DMS79 (cell line): Measurements from ENCODE around the gene REEP2.
"Not testable (repeated sequence)": the region's sequence is repeated elsewhere in the genome, so short reads cannot be mapped to it uniquely, and the experiment has no call there.

Source experiments
- DNase-seq: peaks from one replicate; lab custom pipeline; 2025; lab: John Stamatoyannopoulos, UW

REEP2 gene

DNA sequence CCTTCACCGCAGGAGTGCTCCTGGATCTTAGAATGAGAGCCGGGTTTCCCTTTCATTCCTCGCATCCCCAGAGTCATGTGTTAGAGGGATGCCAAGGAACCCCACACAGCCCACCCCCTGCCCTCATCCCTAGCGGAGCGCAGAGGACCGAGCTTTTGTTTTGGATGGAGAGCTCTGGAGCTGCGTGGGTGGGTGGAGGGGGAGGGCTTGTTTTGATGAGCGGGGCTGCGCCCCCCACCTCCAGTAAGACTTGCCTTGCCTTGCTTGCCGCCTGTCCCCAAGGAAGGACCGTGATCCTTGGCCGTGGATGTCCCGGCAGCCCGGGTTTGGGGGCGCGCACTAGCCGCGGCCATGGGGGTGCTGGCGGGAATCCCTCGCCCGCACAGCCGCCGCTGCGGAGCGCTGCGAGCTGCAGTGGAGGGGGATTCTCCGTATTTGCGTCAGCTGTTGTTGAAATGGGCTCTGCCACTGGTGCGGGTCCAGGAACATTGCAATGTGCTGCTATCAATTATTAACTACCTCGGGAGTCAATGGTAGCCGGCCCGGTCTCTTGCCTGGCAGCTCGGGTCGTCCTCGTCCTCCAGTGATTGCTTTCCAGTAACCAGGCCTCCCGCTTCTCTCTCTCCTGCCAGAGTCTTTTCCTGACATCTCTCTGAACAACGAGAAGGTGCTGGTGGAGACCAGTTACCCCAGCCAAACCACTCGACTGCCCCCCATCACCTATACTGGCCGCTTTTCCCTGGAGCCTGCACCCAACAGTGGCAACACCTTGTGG, 27.5 kb downstream of the REEP2 start:
- no peak for DNase-seq

DNA sequence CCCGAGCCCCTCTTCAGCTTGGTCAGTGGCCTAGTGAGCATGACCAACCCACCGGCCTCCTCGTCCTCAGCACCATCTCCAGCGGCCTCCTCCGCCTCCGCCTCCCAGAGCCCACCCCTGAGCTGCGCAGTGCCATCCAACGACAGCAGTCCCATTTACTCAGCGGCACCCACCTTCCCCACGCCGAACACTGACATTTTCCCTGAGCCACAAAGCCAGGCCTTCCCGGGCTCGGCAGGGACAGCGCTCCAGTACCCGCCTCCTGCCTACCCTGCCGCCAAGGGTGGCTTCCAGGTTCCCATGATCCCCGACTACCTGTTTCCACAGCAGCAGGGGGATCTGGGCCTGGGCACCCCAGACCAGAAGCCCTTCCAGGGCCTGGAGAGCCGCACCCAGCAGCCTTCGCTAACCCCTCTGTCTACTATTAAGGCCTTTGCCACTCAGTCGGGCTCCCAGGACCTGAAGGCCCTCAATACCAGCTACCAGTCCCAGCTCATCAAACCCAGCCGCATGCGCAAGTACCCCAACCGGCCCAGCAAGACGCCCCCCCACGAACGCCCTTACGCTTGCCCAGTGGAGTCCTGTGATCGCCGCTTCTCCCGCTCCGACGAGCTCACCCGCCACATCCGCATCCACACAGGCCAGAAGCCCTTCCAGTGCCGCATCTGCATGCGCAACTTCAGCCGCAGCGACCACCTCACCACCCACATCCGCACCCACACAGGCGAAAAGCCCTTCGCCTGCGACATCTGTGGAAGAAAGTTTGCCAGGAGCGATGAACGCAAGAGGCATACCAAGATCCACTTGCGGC, 28.2 kb downstream of the REEP2 start:
- no peak for DNase-seq

DNA sequence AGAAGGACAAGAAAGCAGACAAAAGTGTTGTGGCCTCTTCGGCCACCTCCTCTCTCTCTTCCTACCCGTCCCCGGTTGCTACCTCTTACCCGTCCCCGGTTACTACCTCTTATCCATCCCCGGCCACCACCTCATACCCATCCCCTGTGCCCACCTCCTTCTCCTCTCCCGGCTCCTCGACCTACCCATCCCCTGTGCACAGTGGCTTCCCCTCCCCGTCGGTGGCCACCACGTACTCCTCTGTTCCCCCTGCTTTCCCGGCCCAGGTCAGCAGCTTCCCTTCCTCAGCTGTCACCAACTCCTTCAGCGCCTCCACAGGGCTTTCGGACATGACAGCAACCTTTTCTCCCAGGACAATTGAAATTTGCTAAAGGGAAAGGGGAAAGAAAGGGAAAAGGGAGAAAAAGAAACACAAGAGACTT, 28.9 kb downstream of the REEP2 start:
- no peak for DNase-seq

DNA sequence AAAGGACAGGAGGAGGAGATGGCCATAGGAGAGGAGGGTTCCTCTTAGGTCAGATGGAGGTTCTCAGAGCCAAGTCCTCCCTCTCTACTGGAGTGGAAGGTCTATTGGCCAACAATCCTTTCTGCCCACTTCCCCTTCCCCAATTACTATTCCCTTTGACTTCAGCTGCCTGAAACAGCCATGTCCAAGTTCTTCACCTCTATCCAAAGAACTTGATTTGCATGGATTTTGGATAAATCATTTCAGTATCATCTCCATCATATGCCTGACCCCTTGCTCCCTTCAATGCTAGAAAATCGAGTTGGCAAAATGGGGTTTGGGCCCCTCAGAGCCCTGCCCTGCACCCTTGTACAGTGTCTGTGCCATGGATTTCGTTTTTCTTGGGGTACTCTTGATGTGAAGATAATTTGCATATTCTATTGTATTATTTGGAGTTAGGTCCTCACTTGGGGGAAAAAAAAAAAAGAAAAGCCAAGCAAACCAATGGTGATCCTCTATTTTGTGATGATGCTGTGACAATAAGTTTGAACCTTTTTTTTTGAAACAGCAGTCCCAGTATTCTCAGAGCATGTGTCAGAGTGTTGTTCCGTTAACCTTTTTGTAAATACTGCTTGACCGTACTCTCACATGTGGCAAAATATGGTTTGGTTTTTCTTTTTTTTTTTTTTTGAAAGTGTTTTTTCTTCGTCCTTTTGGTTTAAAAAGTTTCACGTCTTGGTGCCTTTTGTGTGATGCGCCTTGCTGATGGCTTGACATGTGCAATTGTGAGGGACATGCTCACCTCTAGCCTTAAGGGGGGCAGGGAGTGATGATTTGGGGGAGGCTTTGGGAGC, 29.5 kb downstream of the REEP2 start:
- no peak for DNase-seq

DNA sequence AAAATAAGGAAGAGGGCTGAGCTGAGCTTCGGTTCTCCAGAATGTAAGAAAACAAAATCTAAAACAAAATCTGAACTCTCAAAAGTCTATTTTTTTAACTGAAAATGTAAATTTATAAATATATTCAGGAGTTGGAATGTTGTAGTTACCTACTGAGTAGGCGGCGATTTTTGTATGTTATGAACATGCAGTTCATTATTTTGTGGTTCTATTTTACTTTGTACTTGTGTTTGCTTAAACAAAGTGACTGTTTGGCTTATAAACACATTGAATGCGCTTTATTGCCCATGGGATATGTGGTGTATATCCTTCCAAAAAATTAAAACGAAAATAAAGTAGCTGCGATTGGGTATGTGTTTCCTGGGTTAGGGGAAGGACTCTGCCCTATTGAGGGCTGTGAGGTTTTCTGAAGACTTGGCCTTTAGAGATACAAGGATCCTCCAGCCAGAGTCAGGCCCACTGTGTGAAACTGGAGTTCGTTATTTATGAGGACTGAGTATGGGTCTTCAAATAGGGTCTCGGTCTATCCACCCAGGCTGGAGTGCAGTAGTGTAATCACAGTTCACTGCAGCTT, 30.2 kb downstream of the REEP2 start:
- no peak for DNase-seq

DNA sequence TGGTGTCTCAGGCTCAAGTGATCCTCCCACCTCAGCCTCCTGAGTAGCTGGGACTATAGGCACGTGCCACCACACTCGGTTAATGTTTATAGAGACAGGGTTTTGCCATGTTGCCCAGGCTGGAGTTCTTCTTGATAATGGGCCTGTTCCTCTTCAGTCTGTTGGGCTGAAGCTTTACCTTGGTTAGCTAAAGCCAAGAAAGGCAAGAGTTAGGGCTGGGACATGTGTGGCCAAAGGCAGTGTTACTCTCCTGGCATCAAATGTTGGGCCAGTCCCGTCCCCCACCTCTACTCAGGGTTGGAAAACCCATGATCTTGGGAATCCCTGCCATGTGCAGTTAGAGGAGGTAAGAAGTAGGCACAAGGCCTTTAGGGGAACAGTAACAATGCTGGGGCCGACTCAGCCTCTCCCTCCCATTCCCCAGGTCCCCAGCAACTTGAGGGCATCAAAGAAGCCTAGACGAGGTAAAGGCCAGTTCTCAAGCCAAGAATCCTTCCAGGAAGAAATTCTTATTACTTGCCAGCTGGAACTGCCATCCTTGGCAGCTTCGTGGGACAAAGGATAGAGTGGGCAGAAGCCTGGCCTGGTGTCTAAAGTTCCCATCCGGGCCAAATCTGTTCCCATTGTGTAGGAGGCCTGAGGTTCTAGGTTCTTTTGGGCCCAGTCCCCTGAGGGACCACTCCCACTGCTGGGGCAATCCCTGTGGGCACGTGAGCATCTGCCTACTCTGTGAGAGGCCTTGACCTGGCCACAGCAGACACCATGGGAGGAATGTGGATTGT, 30.9 kb downstream of the REEP2 start:
- DNase-seq = no peak

DNA sequence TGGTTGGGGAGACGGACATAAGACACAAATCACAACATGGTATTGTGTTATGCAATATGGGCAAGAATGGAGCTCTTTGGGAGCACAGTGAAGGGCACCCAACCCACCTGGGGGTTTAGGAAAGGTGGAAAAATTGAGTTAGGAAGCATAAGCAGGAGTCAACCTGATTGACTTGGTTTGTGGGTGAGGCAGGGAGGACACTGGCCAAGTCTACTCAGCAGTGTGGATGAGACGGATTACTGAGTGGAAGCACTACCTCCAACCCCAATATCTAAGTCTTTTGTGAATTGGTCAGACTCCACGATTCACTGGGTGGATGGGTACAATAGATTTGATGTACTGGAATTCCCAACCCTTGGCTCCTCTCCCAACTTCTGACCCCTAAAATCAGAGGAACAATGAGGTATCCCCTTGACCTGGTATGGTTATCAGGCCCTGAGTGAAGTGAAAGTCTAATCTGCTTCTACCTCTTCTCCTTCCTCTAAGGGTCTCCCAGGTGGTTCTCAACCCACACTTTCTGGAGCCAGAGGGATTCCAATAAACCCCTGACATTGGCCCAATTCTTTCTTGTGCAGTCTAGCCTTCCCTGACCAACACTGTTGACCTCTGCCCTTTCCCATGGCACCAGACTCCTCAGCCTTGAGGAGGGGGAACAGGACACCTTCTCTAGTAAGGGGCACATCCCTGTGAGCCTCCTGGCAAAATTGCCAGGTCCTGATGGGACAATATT, 31.6 kb downstream of the REEP2 start:
- DNase-seq = no peak

DNA sequence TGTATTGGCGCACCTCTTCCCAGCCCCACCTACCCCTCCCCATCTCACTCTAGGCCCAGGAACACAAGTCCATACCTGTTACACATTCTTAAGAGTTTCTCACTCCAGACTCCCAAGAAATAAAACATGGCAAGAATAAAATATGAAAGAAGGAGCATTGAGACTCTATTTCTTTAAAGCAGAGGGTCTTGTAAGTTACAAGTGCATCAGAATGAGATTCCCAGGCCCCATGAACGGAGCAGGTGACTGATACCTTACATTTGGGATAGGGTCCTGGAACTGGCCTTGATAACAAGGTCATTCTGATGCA, 32.1 kb downstream of the REEP2 start:
- DNase-seq = no peak

DNA sequence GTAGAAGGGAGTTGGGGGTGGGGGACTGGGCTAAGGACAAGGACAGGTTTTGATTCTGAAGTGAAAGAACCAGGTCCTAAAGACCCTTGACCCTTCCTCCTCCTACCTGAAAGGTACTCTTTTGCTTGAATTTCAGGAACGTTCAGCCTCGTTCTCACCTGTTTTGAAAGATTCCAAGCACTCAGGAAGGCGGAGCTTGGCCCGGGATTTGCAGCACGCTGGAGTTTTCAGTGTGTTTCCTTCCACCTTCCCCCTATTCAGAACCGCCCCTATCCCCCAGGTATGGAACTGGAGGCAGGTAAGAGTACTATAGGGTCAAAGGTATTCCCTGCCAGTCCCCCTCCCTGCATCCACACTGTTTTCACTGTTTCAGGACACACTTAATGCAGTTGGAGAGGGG, 33.5 kb downstream of the REEP2 start:
- no peak for DNase-seq

DNA sequence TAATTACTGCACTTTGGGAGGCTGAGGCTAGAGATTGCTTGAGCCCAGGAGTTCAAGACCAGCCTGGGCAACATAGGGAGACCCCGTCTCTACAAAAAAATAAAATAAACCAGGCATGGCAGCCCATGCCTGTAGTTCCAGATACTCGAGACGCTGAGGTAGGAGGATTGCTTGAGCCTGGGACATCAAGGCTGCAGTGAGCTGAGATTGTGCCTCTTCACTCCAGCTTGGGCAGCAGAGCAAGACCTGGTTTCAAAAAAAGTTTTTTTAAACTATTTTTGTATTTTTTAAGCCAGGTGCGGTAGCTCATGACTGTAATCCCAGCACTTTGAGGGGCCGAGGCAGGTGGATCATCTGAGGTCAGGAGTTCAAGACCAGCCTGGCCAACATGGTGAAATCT, 34.3 kb downstream of the REEP2 start:
- not testable (repeated sequence) for DNase-seq

DNA sequence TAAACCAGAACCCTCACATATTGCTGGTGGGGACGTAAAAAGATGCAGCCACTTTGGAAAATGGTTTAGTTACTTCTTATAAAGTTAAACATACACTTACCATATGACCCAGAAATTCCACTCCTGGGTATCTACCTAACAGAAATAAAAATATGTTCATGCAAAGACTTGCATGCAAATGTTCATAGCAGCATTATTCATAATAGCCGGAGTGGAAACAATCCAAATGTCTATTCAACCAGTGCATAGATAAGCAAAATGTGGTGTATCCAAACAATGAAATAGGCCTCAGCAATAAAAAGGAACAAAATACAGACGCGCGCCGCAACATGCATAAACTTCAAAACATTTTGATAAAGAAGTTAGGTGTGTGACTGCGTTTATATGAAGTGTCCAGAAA, 38.1 kb downstream of the REEP2 start:
- DNase-seq = no peak

DNA sequence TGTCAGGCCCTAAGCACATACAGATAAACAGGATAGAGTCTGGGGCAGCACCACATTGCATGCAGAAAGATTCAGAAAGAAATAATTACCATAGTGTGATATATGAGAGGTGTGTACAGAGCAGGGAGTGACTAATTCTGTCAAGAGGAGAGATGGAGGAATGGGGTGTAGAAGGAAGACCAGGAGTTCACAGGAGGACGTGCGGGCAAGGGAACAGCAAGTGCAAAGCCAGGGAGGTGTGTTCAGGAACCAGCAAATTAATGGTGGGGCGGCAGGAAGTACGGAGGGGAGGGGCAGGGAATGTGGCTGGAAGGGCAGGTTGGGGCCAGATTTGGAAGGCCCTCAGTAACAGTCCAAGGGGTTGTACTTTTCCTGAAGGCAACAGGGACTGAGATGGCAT, 43.8 kb downstream of the REEP2 start:
- no peak for DNase-seq

DNA sequence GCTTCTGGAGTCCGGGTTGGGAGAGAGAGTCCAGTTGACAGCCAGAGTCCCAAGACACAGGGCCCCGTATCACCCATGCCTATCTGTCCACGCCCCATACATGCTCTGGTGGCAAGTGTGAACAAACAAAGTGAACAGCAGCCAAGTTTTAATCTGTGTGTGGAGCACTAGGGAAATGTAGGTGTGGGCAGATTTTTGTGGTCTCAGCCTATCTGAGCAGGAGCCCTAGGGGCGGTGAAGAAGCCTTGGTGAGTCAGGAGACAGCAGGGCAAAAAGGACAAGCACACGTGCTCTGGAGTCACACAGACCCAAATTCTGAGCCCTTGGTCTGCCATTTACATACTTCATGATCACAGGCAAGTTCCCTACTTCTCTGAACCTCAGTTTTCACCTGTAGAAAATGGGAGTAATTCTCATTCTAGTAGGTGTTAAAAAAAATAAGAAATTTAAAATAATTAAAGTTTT, 49.7 kb downstream of the REEP2 start:
- no peak for DNase-seq

DNA sequence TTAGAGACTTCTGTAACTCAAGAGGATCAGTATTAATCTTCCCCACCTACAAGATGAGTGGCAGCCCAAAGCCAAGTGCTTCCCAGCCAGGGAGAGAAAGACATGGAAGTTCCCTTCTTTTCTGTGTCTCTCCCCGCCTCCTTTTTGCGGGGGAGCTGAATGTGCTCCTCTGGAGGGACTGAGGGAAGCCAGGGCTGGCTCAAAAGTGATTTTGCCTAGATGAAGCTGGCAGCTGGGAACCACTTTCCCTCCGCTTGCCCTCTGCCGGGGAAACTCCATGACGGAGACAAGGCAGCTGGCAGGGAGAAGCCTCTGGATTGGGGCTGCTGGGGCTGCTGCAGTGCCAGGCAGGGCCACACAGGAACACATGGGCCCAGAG, 50.8 kb downstream of the REEP2 start:
- DNase-seq = no peak

DNA sequence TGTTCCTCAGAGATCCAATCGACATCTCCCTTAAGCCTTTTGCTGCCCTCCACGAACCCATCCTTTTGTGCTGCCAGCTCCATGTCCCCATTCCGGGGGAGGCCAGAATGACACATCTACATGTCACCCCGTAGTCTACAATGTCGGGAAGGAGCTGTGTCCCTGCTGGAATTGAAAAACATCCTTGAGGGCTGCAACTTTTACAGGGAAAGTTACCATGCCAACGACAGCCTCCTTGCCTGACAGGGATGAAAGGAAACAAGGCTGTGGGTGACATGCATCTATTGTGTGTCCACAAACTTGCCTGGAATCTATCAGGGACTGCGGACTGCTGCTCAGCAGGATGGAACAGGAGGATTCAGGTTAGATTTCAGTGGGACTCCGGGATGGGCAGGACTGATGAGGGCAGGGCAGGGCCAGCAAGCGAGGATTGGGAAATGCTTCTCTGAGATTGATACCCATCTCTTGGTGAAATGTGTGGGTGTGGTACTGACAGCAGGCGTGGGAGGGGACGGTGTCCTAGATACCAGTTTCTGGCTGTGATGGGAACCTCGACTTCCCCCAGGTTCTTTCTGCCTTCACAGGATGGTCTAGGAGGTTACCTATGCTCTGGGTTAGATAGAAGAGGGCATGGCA, 51.9 kb downstream of the REEP2 start:
- DNase-seq = no peak

DNA sequence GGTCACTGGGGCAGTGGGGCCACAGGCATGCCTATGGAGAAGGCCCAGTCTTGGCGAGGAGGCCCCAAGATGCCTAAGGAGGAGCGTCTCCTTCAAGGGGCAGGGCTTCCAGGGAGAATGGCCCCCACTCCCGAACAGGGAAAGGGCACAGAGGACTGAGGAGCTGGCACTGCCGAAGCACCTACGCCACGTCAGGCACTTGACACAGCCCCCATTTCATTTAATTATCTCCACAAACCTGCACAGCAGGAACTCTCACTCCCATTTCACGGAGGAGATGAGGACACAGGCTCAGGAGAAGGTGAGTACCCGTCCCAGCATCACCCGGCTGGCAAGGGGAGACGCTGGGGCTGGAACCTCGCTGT, 52.4 kb downstream of the REEP2 start:
- peak; percentile 1 for DNase-seq

DNA sequence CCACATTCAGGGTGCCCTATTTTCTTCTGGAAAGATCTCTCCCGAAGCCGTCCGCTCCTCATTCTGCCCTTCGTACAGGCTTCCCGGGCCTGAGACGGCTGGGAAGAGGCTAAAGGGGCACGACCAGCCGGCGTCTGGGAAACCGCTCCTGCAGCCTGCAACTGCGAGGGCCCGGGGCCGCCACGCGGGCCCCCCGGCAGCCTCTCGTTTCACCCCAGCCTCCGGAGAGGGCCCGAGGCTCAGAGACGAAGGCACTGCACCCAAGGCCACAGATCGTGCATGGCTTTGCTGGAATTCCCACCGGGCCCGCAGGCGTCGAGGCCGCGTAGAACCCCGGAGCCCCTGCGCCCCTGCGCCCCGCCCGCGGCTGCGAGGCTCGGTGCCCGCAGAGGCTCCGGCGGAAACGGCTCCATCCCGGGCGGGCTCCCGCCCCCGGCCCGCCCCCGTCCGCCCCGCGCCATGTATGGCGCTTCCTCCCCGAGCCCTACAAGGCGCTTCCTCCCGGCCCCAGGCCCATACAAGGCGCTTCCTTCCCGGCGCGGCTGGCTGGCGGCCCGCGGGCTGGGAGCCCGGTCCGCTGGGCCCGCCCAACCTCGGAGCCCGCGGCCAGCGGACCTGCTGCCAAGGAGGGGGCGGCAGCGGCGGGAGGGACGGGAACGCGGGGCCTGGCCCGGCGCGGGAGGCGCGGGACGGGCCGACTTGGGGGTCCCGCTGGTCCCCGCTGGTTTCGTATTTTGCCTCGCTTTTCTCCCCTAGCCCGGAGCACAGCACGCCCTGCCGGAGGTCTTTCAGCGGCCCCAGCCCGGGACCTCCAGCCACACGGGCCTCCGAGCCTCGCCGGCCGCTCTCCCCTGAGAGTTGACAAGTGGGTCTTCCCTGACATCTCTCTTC, 53.1 kb downstream of the REEP2 start:
- peak; percentile 24 for DNase-seq

DNA sequence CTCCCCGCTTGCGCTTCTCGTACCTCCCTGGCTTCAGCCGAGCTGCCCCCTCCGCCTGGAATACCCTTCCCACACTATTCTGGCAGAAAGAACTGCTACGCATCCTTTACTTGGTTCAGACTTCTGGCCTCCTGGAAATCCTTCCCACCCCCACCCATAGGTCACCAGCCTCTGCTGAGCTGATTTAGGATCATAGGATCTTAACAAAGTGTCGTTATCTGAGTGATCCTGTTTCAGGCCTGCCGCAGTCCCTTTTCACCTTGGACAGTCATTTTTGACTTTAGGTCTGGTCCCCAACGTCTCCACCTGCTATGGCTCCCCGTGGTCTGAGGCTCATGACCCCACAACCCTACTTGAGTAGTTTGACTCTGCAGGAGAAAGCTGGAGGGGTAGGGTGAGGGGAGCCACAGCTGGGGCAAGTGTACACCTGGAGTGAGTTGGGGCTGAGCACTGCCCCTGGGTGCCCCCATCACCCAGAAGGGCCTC, 53.7 kb downstream of the REEP2 start:
- no peak for DNase-seq

DNA sequence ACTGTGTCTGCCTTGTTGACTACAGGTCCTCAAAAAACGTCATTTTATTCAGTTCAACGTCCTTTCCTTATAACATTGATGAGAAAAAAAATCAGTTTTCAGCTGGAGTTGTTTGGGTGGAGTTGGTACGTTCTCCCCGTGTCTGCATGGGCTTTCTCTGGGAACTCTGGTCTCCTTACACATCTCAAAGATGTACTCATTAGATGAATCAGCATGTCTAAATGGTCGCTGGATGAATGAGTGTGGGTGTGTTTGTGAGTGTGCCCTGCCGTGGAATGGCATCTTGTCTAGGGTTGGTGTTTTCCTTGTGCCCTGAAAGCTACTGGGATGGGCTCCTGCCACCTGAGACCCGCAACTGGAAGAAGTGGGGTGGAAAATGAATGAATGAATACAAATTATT, 56.5 kb downstream of the REEP2 start:
- DNase-seq = no peak
